PFSK-1 (cell line): ENCODE measurements around the gene USP11.

Experiments
- FOXP2 ChIP-seq: optimal IDR thresholded peaks from 2 replicates; pipeline ENCODE3; 2011; ENCODE audit warnings: borderline replicate concordance, control low read depth, inconsistent platforms; ENCODE audit not compliant: insufficient read depth; ENCODE audit errors: extremely low read length, extremely low read depth
- POLR2AphosphoS5 ChIP-seq: IDR thresholded peaks from 2 replicates; pipeline ENCODE4 v1.6.1; 2012; ENCODE audit warnings: low read depth, mild to moderate bottlenecking, control low read depth, low read length, moderate library complexity
- REST ChIP-seq, 2 experiments: IDR thresholded peaks; 2 replicates each; pipeline versions ENCODE4 v1.6.1 to v1.8.0; 2011 to 2012; ENCODE audit warnings: low read depth in 2 of 2, low read length in 2 of 2, control low read depth in 1 of 2, inconsistent platforms in 1 of 2, mild to moderate bottlenecking in 1 of 2, moderate library complexity in 1 of 2; ENCODE audit not compliant: insufficient read depth in 1 of 2
- SIN3A ChIP-seq: IDR thresholded peaks from 2 replicates; pipeline ENCODE4 v1.6.1; 2012; ENCODE audit warnings: mild to moderate bottlenecking, low read length, moderate library complexity, borderline replicate concordance; ENCODE audit not compliant: insufficient read depth
- TAF1 ChIP-seq: IDR thresholded peaks from 2 replicates; pipeline ENCODE4 v1.6.1; 2012; ENCODE audit warnings: low read length, control low read depth, borderline replicate concordance; ENCODE audit not compliant: insufficient read depth

USP11 gene

GRCh38 chrX:47198687-47199080 is 34.1 kb upstream of the USP11 start:
- no peak for TF ChIP-seq POLR2AphosphoS5
- TF ChIP-seq FOXP2 = no peak
- no peak for TF ChIP-seq REST (IDR thresholded peaks at IDR 0.05; ENCODE audit: insufficient read depth in 1 of 2, low read depth in 2 of 2, low read length in 2 of 2)
- no peak for TF ChIP-seq SIN3A
- TF ChIP-seq TAF1 = no peak

GRCh38 chrX:47199286-47199685 is 33.5 kb upstream of the USP11 start:
- TF ChIP-seq TAF1 (no peak), FOXP2 (no peak), SIN3A (no peak), POLR2AphosphoS5 (no peak), REST (IDR thresholded peaks at IDR 0.05; ENCODE audit: insufficient read depth in 1 of 2, low read depth in 2 of 2, low read length in 2 of 2) (no peak)

- TF ChIP-seq REST (IDR thresholded peaks at IDR 0.05; ENCODE audit: insufficient read depth in 1 of 2, low read depth in 2 of 2, low read length in 2 of 2) (no peak), POLR2AphosphoS5 (no peak), FOXP2 (no peak), SIN3A (no peak), TAF1 (no peak)
These were observed 32.2 kb upstream of the USP11 start for GRCh38 chrX:47200385-47201150.

GRCh38 chrX:47201345-47201944 is 31.4 kb upstream of the USP11 start:
- TF ChIP-seq REST (IDR thresholded peaks at IDR 0.05; ENCODE audit: insufficient read depth in 1 of 2, low read depth in 2 of 2, low read length in 2 of 2) (no peak), TAF1 (no peak), POLR2AphosphoS5 (no peak), FOXP2 (no peak), SIN3A (no peak)
